Keratinocyte (primary cell): Measurements from ENCODE around the gene TPM1. TPM values are rescaled to one million over a fixed set of nuclear protein-coding genes. Genes with fewer than 3 reads are reported as not detected.

Experiments
- DNase-seq: peaks from one replicate; pipeline ENCODE4 v3.0.0-alpha.2; 2011; ENCODE audit warnings: low read depth, missing footprints, low spot score
- FAIRE-seq: peaks from 2 replicates; lab custom pipeline; 2011; peaks lifted over from hg19 to GRCh38; lab: Jason Lieb, UNC
- H2AFZ ChIP-seq: 2 replicates; pipeline ENCODE4 v1.6.0; 2012; ENCODE audit warnings: low read length, control low read depth, inconsistent platforms; ENCODE audit not compliant: control insufficient read depth
- H3K27ac ChIP-seq: 2 replicates; pipeline ENCODE4 v1.5.1; 2011; ENCODE audit warnings: low read length; ENCODE audit not compliant: control insufficient read depth, insufficient read depth
- H3K27me3 ChIP-seq: 3 replicates; pipeline ENCODE4 v1.6.0; 2011; ENCODE audit warnings: low read length; ENCODE audit not compliant: control insufficient read depth, insufficient read depth; ENCODE audit errors: extremely low read depth
- H3K36me3 ChIP-seq, 2 experiments: 2 replicates in 1 of 2; 3 replicates in 1 of 2; pipeline ENCODE4 v1.5.1; 2011; ENCODE audit warnings: low read length in 2 of 2, mild to moderate bottlenecking in 1 of 2; ENCODE audit not compliant: control insufficient read depth in 2 of 2, insufficient read depth in 2 of 2; ENCODE audit errors: extremely low read depth in 1 of 2
- H3K4me1 ChIP-seq: 3 replicates; pipeline ENCODE4 v1.5.1; 2011; ENCODE audit warnings: low read length; ENCODE audit not compliant: control insufficient read depth, insufficient read depth; ENCODE audit errors: extremely low read depth
- H3K4me2 ChIP-seq: 3 replicates; pipeline ENCODE4 v1.6.0; 2011; ENCODE audit warnings: low read depth, low read length; ENCODE audit not compliant: control insufficient read depth, insufficient read depth; ENCODE audit errors: extremely low read depth
- H3K4me3 ChIP-seq, 3 experiments: fragments of 200-600 bp in 1 of 3; sonication (generic) in 1 of 3; 2 replicates in 2 of 3; 3 replicates in 1 of 3; pipeline ENCODE4 v1.5.1; 2011 to 2016; ENCODE audit warnings: low read length in 3 of 3, mild to moderate bottlenecking in 3 of 3, control low read depth in 2 of 3, inconsistent platforms in 1 of 3, low read depth in 1 of 3, mixed read lengths in 1 of 3, mixed run types in 1 of 3, moderate library complexity in 1 of 3; ENCODE audit not compliant: control insufficient read depth in 2 of 3, insufficient read depth in 2 of 3; ENCODE audit errors: extremely low read depth in 1 of 3
- H3K79me2 ChIP-seq: 2 replicates; pipeline ENCODE4 v1.6.0; 2012; ENCODE audit warnings: low read length; ENCODE audit not compliant: control insufficient read depth, insufficient read depth
- H3K9ac ChIP-seq: 3 replicates; pipeline ENCODE4 v1.6.0; 2011; ENCODE audit warnings: low read length; ENCODE audit not compliant: control insufficient read depth, insufficient read depth; ENCODE audit errors: extremely low read depth
- H3K9me1 ChIP-seq: 3 replicates; pipeline ENCODE4 v1.6.0; 2011; ENCODE audit warnings: low read length; ENCODE audit not compliant: control insufficient read depth, insufficient read depth; ENCODE audit errors: extremely low read depth
- H3K9me3 ChIP-seq: 2 replicates; pipeline ENCODE4 v1.5.1; 2012; ENCODE audit warnings: low read depth, low read length; ENCODE audit not compliant: control insufficient read depth
- H4K20me1 ChIP-seq: 3 replicates; pipeline ENCODE4 v1.6.0; 2011; ENCODE audit warnings: low read length; ENCODE audit not compliant: control insufficient read depth, insufficient read depth; ENCODE audit errors: extremely low read depth
- EZH2 ChIP-seq: IDR thresholded peaks from one replicate; pipeline ENCODE4 v1.6.1; 2012; ENCODE audit warnings: inconsistent platforms, mild to moderate bottlenecking, low read length, moderate library complexity
- dilution Hi-C: fragments of 300-500 bp; cut with MboI; formaldehyde crosslinking; loops from one replicate; pipeline ENCODE4 v1.7.0; 2020; ENCODE audit warnings: low sequenced_read_pairs; ENCODE audit not compliant: extremely low pct_ligation_motif_present
- polyA plus RNA-seq, 5 experiments: library from polyadenylated mRNA; depleted of rRNA in 3 of 5; stranded (reverse) in 3 of 5; stranded (forward) in 1 of 5; unstranded in 1 of 5; fragments of >200 nt; gene quantifications; 1 replicate in 1 of 5; 2 replicates in 3 of 5; 3 replicates in 1 of 5; pipeline versions ENCODE4 v1.2.1 to v1.2.3, GENCODE V29; 2011 to 2012; ENCODE audit warnings: missing spikeins in 2 of 5, low read depth in 1 of 5, low replicate concordance in 1 of 5
- TF ChIP-seq, protein P1 (sequence below), 3 experiments: IDR thresholded peaks in 1 of 3; conservative IDR thresholded peaks in 1 of 3; optimal IDR thresholded peaks in 1 of 3; 2 replicates in 2 of 3; 3 replicates in 1 of 3; pipeline versions ENCODE3 to v1.5.1; 2011; ENCODE audit warnings: low read length in 3 of 3, mild to moderate bottlenecking in 3 of 3, moderate library complexity in 2 of 3, control low read depth in 1 of 3, inconsistent platforms in 1 of 3; ENCODE audit not compliant: insufficient read depth in 2 of 3; ENCODE audit errors: extremely low read depth in 1 of 3

The TPM1 gene
- polyA plus RNA-seq, 1 donor (not counting 4 experiments of a cell fraction or from before 2014, with no cell fraction given) = 370 TPM

- peaks cover 2% of the 10 kb centered on the region for H3K9me1 ChIP-seq
- DNase-seq (no peak), FAIRE-seq (no peak)
- H4K20me1 ChIP-seq = no peaks in the 10 kb centered on the region
- no peaks in the 10 kb centered on the region for H3K9me3 ChIP-seq
- H3K4me1 ChIP-seq = peaks cover 15% of the 10 kb centered on the region
- H3K27me3 ChIP-seq = no peaks in the 10 kb centered on the region
- dilution Hi-C loops = no loop called here
- H3K9ac ChIP-seq = no peak overlapping the region
- H3K36me3 ChIP-seq = no peaks in the 10 kb centered on the region
- H3K4me3 ChIP-seq = no peak overlapping the region
- H3K79me2 ChIP-seq = no peaks in the 10 kb centered on the region
- no peak overlapping the region for H3K27ac ChIP-seq
- no peak overlapping the region for H2AFZ ChIP-seq
- no peak overlapping the region for H3K4me2 ChIP-seq
- no peak for TF ChIP-seq EZH2
- TF ChIP-seq, protein P1, sequence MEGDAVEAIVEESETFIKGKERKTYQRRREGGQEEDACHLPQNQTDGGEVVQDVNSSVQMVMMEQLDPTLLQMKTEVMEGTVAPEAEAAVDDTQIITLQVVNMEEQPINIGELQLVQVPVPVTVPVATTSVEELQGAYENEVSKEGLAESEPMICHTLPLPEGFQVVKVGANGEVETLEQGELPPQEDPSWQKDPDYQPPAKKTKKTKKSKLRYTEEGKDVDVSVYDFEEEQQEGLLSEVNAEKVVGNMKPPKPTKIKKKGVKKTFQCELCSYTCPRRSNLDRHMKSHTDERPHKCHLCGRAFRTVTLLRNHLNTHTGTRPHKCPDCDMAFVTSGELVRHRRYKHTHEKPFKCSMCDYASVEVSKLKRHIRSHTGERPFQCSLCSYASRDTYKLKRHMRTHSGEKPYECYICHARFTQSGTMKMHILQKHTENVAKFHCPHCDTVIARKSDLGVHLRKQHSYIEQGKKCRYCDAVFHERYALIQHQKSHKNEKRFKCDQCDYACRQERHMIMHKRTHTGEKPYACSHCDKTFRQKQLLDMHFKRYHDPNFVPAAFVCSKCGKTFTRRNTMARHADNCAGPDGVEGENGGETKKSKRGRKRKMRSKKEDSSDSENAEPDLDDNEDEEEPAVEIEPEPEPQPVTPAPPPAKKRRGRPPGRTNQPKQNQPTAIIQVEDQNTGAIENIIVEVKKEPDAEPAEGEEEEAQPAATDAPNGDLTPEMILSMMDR (optimal IDR thresholded peaks at IDR 0.05 in 1 of 3, IDR thresholded peaks at IDR 0.05 in 1 of 3, conservative IDR thresholded peaks at IDR 0.05 in 1 of 3; ENCODE audit: extremely low read depth in 1 of 3, insufficient read depth in 2 of 3, low read length in 3 of 3) = no peak
Observed at GRCh38 chr15:63080634-63081250, 38.2 kb downstream of the TPM1 start.

GRCh38 chr15:63082366-63082765 lies 39.8 kb downstream of the TPM1 start:
- DNase-seq (no peak), FAIRE-seq (no peak)
- Histone ChIP-seq H3K27ac (no peak overlapping the region), H2AFZ (no peak overlapping the region), H3K9ac (no peak overlapping the region), H3K36me3 (no peaks in the 10 kb centered on the region), H3K4me3 (no peak overlapping the region), H3K27me3 (no peaks in the 10 kb centered on the region), H3K4me1 (peaks cover 15% of the 10 kb centered on the region), H3K4me2 (no peak overlapping the region), H4K20me1 (no peaks in the 10 kb centered on the region), H3K9me3 (no peaks in the 10 kb centered on the region), H3K79me2 (no peaks in the 10 kb centered on the region), H3K9me1 (peaks cover 2% of the 10 kb centered on the region)
- no peak for TF ChIP-seq EZH2
- TF ChIP-seq, protein P1 (optimal IDR thresholded peaks at IDR 0.05 in 1 of 3, IDR thresholded peaks at IDR 0.05 in 1 of 3, conservative IDR thresholded peaks at IDR 0.05 in 1 of 3; ENCODE audit: extremely low read depth in 1 of 3, insufficient read depth in 2 of 3, low read length in 3 of 3) = no peak
- dilution Hi-C loops = no loop called here
